Measurements from ENCODE around the gene WDR93.

DNA sequence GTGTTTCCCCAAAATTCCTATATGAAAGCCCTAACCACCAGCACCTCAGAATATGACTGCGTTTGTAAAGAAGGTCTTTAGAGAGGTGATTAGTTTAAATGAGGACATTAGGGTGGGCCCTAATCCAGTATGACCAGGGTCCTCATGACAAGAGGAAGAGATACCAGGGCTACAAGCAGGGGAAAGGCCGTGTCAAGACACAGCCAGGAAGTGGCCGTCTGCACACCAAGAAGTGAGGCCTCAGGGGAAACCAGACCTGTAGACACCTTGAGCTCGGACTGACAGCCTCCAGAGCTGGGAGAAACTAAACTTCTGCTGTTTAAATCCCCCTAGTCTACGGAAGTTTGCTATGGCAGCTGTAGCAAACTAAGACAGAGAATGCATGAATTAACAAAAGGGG lies 49.6 kb upstream of the WDR93 start:
- TF ChIP-seq, protein P1, sequence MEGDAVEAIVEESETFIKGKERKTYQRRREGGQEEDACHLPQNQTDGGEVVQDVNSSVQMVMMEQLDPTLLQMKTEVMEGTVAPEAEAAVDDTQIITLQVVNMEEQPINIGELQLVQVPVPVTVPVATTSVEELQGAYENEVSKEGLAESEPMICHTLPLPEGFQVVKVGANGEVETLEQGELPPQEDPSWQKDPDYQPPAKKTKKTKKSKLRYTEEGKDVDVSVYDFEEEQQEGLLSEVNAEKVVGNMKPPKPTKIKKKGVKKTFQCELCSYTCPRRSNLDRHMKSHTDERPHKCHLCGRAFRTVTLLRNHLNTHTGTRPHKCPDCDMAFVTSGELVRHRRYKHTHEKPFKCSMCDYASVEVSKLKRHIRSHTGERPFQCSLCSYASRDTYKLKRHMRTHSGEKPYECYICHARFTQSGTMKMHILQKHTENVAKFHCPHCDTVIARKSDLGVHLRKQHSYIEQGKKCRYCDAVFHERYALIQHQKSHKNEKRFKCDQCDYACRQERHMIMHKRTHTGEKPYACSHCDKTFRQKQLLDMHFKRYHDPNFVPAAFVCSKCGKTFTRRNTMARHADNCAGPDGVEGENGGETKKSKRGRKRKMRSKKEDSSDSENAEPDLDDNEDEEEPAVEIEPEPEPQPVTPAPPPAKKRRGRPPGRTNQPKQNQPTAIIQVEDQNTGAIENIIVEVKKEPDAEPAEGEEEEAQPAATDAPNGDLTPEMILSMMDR (conservative IDR thresholded peaks at IDR 0.05; ENCODE audit: low read length) = no peak
- TF ChIP-seq EZH2phosphoT487 (IDR thresholded peaks at IDR 0.05; ENCODE audit: borderline replicate concordance, low read depth, low read length) = no peak

Data from OCI-LY7 (cell line).